Measurements from ENCODE around the gene RFC2.

DNA sequence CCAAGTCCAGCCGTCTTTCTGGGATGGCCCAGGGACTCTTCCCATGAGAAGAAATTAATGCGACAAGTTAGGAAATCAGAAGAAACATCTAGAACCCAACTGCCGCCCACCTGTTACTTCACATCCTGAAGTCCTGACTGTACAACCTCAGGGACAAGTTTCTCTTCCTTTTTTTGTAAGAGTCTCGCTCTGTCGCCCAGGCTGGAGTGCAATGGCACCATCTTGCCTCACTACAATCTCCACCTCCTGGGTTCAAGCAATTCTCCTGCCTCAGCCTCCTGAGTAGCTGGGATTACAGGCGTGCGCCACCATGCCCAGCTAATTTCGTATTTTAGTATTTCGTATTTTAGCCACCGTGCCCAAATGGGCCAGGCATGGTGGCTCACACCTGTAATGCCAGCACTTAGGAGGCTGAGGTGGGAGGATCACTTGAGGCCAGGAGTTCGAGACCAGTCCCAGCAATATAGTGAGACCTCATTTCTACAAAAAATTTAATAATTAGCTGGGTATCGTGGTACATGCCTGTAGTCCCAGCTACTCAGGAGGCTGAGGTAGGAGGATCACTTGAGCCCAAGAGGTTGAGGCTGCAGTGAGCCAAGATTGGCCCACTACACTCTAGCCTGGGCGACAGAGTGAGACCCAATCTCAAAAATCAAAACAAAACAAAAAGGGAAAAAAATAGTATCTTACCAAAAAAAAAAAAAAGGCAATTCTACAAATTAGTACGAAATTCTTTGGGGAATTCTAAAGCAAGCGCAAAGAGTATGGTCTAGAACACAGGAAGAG, 23.6 kb downstream of the RFC2 start:
- TF ChIP-seq, protein P1, sequence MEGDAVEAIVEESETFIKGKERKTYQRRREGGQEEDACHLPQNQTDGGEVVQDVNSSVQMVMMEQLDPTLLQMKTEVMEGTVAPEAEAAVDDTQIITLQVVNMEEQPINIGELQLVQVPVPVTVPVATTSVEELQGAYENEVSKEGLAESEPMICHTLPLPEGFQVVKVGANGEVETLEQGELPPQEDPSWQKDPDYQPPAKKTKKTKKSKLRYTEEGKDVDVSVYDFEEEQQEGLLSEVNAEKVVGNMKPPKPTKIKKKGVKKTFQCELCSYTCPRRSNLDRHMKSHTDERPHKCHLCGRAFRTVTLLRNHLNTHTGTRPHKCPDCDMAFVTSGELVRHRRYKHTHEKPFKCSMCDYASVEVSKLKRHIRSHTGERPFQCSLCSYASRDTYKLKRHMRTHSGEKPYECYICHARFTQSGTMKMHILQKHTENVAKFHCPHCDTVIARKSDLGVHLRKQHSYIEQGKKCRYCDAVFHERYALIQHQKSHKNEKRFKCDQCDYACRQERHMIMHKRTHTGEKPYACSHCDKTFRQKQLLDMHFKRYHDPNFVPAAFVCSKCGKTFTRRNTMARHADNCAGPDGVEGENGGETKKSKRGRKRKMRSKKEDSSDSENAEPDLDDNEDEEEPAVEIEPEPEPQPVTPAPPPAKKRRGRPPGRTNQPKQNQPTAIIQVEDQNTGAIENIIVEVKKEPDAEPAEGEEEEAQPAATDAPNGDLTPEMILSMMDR (IDR thresholded peaks at IDR 0.05) = no peak
- TF ChIP-seq POLR2A (IDR thresholded peaks at IDR 0.05) = no peak

All from right lobe of liver (tissue), 4 donors.